ENCODE results near the gene FOXD1. TPM values are rescaled to one million over a fixed set of nuclear protein-coding genes. Genes with fewer than 3 reads are reported as not detected.

FOXD1 gene
- total and polyA plus RNA-seq, 2 of the 8 experiments (the other 6 are each of a cell fraction or from before 2014, with no cell fraction given): 0.11 to 1.1 TPM

DNA sequence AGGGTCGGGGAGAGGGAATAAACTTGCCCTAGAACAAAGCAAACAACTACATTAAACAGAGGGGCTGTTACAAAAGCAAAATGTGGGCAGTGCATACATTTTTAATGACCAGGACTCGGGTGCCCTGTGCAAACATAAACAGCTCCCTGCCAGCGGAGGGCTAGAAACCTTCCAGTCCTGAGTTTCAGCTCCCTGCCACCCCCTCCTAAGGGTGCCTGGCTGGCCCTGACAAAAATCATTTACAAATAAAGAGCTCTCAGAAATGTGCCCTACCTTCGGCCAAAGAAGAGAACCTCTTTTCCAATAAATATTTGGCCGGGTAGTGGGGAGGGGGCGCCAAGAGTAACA, 29.5 kb downstream of the FOXD1 start (continued):
- TF ChIP-seq RNF2 (IDR thresholded peaks at IDR 0.05; ENCODE audit: borderline replicate concordance, low read depth, low read length, missing control alignments, poor library complexity, severe bottlenecking): peak; percentile 53
- no peak for TF ChIP-seq USF2 (IDR thresholded peaks at IDR 0.05; ENCODE audit: low read length)
- no peak; the same call in 1 of the 2 replicates for TF ChIP-seq CBX8 (IDR thresholded peaks at IDR 0.05; ENCODE audit: borderline replicate concordance, low read depth, low read length)
- no peak for TF ChIP-seq KDM5A (IDR thresholded peaks at IDR 0.05; ENCODE audit: low read length)
- no peak for TF ChIP-seq CEBPB (IDR thresholded peaks at IDR 0.05; ENCODE audit: low read depth, low read length)
- no peak for TF ChIP-seq RFX5 (IDR thresholded peaks at IDR 0.05; ENCODE audit: borderline replicate concordance, low read depth, low read length)

All from H1 (cell line).